PC-3 (cell line): Measurements from ENCODE around the gene RAI14. TPM values are rescaled to one million over a fixed set of nuclear protein-coding genes. Genes with fewer than 3 reads are reported as not detected.

Experiments used
- ATAC-seq: fragments of 200-7000 bp; cut with Tn5 transposase; 2 replicates; pipeline ENCODE4 v1.9.1; 2020; ENCODE audit warnings: mild to moderate bottlenecking, moderate library complexity
- BruUV-seq: library from RNA; stranded (reverse); fragments of 400-500 nt; replicated peaks from 2 replicates; lab custom pipeline; 2021; lab: Mats Ljungman, UMichigan
- CTCF ChIA-PET: fragments of 300-600 bp; sonication (Branson Sonifier 250); formaldehyde crosslinking; loops from one replicate; lab custom pipeline; 2022; ENCODE audit warnings: antibody characterized with exemption; lab: Charles Lee
- POLR2A ChIA-PET: fragments of 300-600 bp; sonication (Branson Sonifier 250); formaldehyde crosslinking; loops from one replicate; lab custom pipeline; 2022; ENCODE audit warnings: antibody characterized with exemption; ENCODE audit not compliant: unreplicated experiment; lab: Charles Lee
- DNase-seq: peaks from one replicate; pipeline ENCODE4 v3.0.0-alpha.2; 2015
- H2AFZ ChIP-seq: fragments of 300-600 bp; sonication (generic); 2 replicates; pipeline ENCODE4 v1.6.0; 2016; ENCODE audit warnings: antibody characterized with exemption, low read length
- H3F3A ChIP-seq: fragments of 300-600 bp; sonication (generic); one replicate; pipeline ENCODE4 v1.6.0; 2017; ENCODE audit warnings: antibody characterized with exemption, low read length, control low read depth, mild to moderate bottlenecking; ENCODE audit not compliant: unreplicated experiment
- H3K27ac ChIP-seq: fragments of 300-600 bp; sonication (generic); 2 replicates; pipeline ENCODE4 v1.5.1; 2016; ENCODE audit warnings: mild to moderate bottlenecking, low read length
- H3K27me3 ChIP-seq: fragments of 300-600 bp; sonication (generic); 2 replicates; pipeline ENCODE4 v1.6.1; 2016; ENCODE audit warnings: low read length, mixed read lengths
- H3K36me3 ChIP-seq: fragments of 300-600 bp; sonication (generic); 2 replicates; pipeline ENCODE4 v1.6.1; 2016; ENCODE audit warnings: low read depth, mixed run types, low read length, mixed read lengths
- H3K4me1 ChIP-seq: fragments of 300-600 bp; sonication (generic); 2 replicates; pipeline ENCODE4 v1.5.1; 2016; ENCODE audit warnings: low read length; ENCODE audit not compliant: insufficient read depth
- H3K4me2 ChIP-seq: fragments of 300-600 bp; sonication (generic); 2 replicates; pipeline ENCODE4 v1.6.0; 2016; ENCODE audit warnings: low read length
- H3K4me3 ChIP-seq: fragments of 300-600 bp; sonication (generic); 2 replicates; pipeline ENCODE4 v1.5.1; 2016; ENCODE audit warnings: mild to moderate bottlenecking, low read length, mixed read lengths
- H3K79me2 ChIP-seq: fragments of 300-600 bp; sonication (generic); 2 replicates; pipeline ENCODE4 v1.6.1; 2017; ENCODE audit warnings: low read length, mixed read lengths
- H3K9ac ChIP-seq: fragments of 300-600 bp; sonication (generic); 2 replicates; pipeline ENCODE4 v1.6.0; 2016; ENCODE audit warnings: mild to moderate bottlenecking, low read length
- H3K9me2 ChIP-seq: fragments of 300-600 bp; sonication (generic); replicated peaks from 2 replicates; pipeline ENCODE4 v1.6.1; 2016; ENCODE audit warnings: mixed run types, low read length, mixed read lengths
- H3K9me3 ChIP-seq: fragments of 300-600 bp; sonication (generic); 2 replicates; pipeline ENCODE4 v1.6.1; 2016; ENCODE audit warnings: low read length, mixed read lengths
- H4K20me1 ChIP-seq: fragments of 300-600 bp; sonication (generic); 2 replicates; pipeline ENCODE4 v1.6.1; 2016; ENCODE audit warnings: low read length, mixed read lengths
- EZH2 ChIP-seq: fragments of 300-600 bp; sonication (generic); IDR thresholded peaks from one replicate; pipeline ENCODE4 v1.6.1; 2017; ENCODE audit warnings: antibody characterized with exemption, mild to moderate bottlenecking, low read length; ENCODE audit not compliant: unreplicated experiment
- EZH2phosphoT487 ChIP-seq: fragments of 300-600 bp; sonication (generic); IDR thresholded peaks from 2 replicates; pipeline ENCODE4 v1.6.1; 2018; ENCODE audit warnings: mild to moderate bottlenecking, antibody characterized with exemption, low read length, borderline replicate concordance
- intact Hi-C: fragments of 100-400 bp; cut with micrococcal nuclease; formaldehyde crosslinking; loops from 2 replicates; pipeline ENCODE4 v1.9.0; 2023
- total RNA-seq: library from RNA; depleted of rRNA; stranded (reverse); fragments of >200 nt; gene quantifications from 2 replicates; pipeline ENCODE4 v1.2.3, GENCODE V29; 2014
- TF ChIP-seq, protein P1 (sequence below): fragments of 300-600 bp; sonication (generic); conservative IDR thresholded peaks from 2 replicates; pipeline ENCODE4 v1.5.1; 2017; ENCODE audit warnings: antibody characterized with exemption, low read depth, mild to moderate bottlenecking, low read length

The RAI14 gene
- total RNA-seq, 1 experiment from 2014 or later = 73.5 TPM

GRCh38 chr5:34674187-34674586 lies 18.1 kb downstream of the RAI14 start:
- CTCF ChIA-PET = no interaction called here
- peak; percentile 78 for DNase-seq

GRCh38 chr5:34675857-34676256 lies 19.7 kb downstream of the RAI14 start:
- intact Hi-C loops = no loop called here
- BruUV-seq = no TSS peak
- H3K79me2 ChIP-seq = peaks cover 98% of the 10 kb centered on the region
- no peaks in the 10 kb centered on the region for H3F3A ChIP-seq
- H2AFZ ChIP-seq = no peak overlapping the region
- H3K27me3 ChIP-seq = no peaks in the 10 kb centered on the region
- no peaks in the 10 kb centered on the region for H3K9me3 ChIP-seq
- POLR2A ChIA-PET = no interaction called here
- CTCF ChIA-PET = no interaction called here
- H3K9ac ChIP-seq = no peak overlapping the region
- H4K20me1 ChIP-seq = peaks cover 13% of the 10 kb centered on the region; the same call in 1 of the 2 replicates
- TF ChIP-seq EZH2phosphoT487 = no peak
- TF ChIP-seq EZH2 = no peak
- TF ChIP-seq, protein P1, sequence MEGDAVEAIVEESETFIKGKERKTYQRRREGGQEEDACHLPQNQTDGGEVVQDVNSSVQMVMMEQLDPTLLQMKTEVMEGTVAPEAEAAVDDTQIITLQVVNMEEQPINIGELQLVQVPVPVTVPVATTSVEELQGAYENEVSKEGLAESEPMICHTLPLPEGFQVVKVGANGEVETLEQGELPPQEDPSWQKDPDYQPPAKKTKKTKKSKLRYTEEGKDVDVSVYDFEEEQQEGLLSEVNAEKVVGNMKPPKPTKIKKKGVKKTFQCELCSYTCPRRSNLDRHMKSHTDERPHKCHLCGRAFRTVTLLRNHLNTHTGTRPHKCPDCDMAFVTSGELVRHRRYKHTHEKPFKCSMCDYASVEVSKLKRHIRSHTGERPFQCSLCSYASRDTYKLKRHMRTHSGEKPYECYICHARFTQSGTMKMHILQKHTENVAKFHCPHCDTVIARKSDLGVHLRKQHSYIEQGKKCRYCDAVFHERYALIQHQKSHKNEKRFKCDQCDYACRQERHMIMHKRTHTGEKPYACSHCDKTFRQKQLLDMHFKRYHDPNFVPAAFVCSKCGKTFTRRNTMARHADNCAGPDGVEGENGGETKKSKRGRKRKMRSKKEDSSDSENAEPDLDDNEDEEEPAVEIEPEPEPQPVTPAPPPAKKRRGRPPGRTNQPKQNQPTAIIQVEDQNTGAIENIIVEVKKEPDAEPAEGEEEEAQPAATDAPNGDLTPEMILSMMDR = no peak
- H3K9me2 ChIP-seq = no peaks in the 10 kb centered on the region
- no peak overlapping the region for H3K4me2 ChIP-seq
- H3K4me1 ChIP-seq = peaks cover 38% of the 10 kb centered on the region
- no peak for DNase-seq
- H3K36me3 ChIP-seq = peaks cover 16% of the 10 kb centered on the region
- H3K4me3 ChIP-seq = no peak overlapping the region
- no peak for ATAC-seq
- H3K27ac ChIP-seq = peak overlapping the region; percentile 36

More at GRCh38 chr5:34674187-34674586, 18.1 kb downstream of the RAI14 start:
- peak overlapping the region; percentile 15; the same call in 1 of the 2 replicates for H3K9ac ChIP-seq
- TF ChIP-seq EZH2 (no peak), EZH2phosphoT487 (no peak)
- TF ChIP-seq, protein P1 = no peak
- H4K20me1 ChIP-seq = peaks cover 8% of the 10 kb centered on the region; the same call in 1 of the 2 replicates
- peak overlapping the region; percentile 6 for H3K4me2 ChIP-seq
- ATAC-seq = peak; percentile 39
- no peak overlapping the region for H3K4me3 ChIP-seq
- no peaks in the 10 kb centered on the region for H3K9me3 ChIP-seq
- H2AFZ ChIP-seq = no peak overlapping the region
- H3K9me2 ChIP-seq = no peaks in the 10 kb centered on the region
- no peaks in the 10 kb centered on the region for H3F3A ChIP-seq
- H3K27me3 ChIP-seq = no peaks in the 10 kb centered on the region
- peaks cover 98% of the 10 kb centered on the region for H3K79me2 ChIP-seq
- POLR2A ChIA-PET = no interaction called here
- intact Hi-C loops = no loop called here
- H3K36me3 ChIP-seq = peaks cover 16% of the 10 kb centered on the region
- BruUV-seq = no TSS peak
- H3K4me1 ChIP-seq = peaks cover 38% of the 10 kb centered on the region
- H3K27ac ChIP-seq = peak overlapping the region; percentile 69

- Histone ChIP-seq H3K4me2 (no peak overlapping the region), H2AFZ (no peak overlapping the region), H4K20me1 (peaks cover 13% of the 10 kb centered on the region; the same call in 1 of the 2 replicates), H3K4me3 (no peak overlapping the region), H3K4me1 (peaks cover 38% of the 10 kb centered on the region), H3K27me3 (no peaks in the 10 kb centered on the region), H3K79me2 (peaks cover 98% of the 10 kb centered on the region), H3K9me2 (no peaks in the 10 kb centered on the region), H3K9me3 (no peaks in the 10 kb centered on the region), H3F3A (no peaks in the 10 kb centered on the region), H3K27ac (peak overlapping the region; percentile 36), H3K9ac (no peak overlapping the region), H3K36me3 (peaks cover 16% of the 10 kb centered on the region)
- peak; percentile 71 for ATAC-seq
- ChIA-PET POLR2A (no interaction called here), CTCF (no interaction called here)
- TF ChIP-seq EZH2 = no peak
- TF ChIP-seq, protein P1 = no peak
- TF ChIP-seq EZH2phosphoT487 = no peak
- intact Hi-C loops = no loop called here
- DNase-seq = peak; percentile 74
- no TSS peak for BruUV-seq
These were observed 20.3 kb downstream of the RAI14 start for GRCh38 chr5:34676416-34676815.
